Measurements from ENCODE around the gene MICA.

- TF ChIP-seq POLR2AphosphoS5 (IDR thresholded peaks at IDR 0.05) (no peak), CTCF (IDR thresholded peaks at IDR 0.05) (no peak), EP300 (IDR thresholded peaks at IDR 0.05) (no peak)
Measured at GRCh38 chr6:31420546-31420945, 17.2 kb downstream of the MICA start.
